Neuronal stem cell (in vitro differentiated cells): ENCODE measurements around the gene EPB41L4B.
A peak's percentile ranks its signal among the peaks of the same experiment; 100 is the strongest.

Experiments
- DNase-seq: peaks from one replicate; pipeline ENCODE4 v3.0.0-alpha.2; 2013; ENCODE audit warnings: low spot score
- H2AFZ ChIP-seq: one replicate; pipeline ENCODE4 v1.6.1; 2013; ENCODE audit warnings: mild to moderate bottlenecking, low read length, inconsistent platforms
- H2AK5ac ChIP-seq: 2 replicates; pipeline ENCODE4 v1.6.1; 2013; ENCODE audit warnings: low read depth, mild to moderate bottlenecking, inconsistent platforms, low read length, moderate library complexity, mixed read lengths
- H2BK120ac ChIP-seq: 2 replicates; pipeline ENCODE4 v1.6.1; 2013; ENCODE audit warnings: low read depth, mild to moderate bottlenecking, inconsistent platforms, low read length, moderate library complexity, mixed read lengths
- H2BK12ac ChIP-seq: one replicate; pipeline ENCODE4 v1.6.1; 2013; ENCODE audit warnings: low read length, inconsistent platforms
- H2BK15ac ChIP-seq: 2 replicates; pipeline ENCODE4 v1.6.1; 2013; ENCODE audit warnings: mild to moderate bottlenecking, low read length, inconsistent platforms, mixed read lengths
- H2BK5ac ChIP-seq: one replicate; pipeline ENCODE4 v1.6.1; 2013; ENCODE audit warnings: inconsistent platforms, mild to moderate bottlenecking, low read length, moderate library complexity
- H3K14ac ChIP-seq: one replicate; pipeline ENCODE4 v1.6.1; 2013; ENCODE audit warnings: low read length, inconsistent platforms
- H3K18ac ChIP-seq: 2 replicates; pipeline ENCODE4 v1.6.1; 2013; ENCODE audit warnings: low read length, inconsistent platforms
- H3K23ac ChIP-seq: 2 replicates; pipeline ENCODE4 v1.6.1; 2013; ENCODE audit warnings: low read depth, mild to moderate bottlenecking, mixed read lengths, low read length, inconsistent platforms; ENCODE audit not compliant: poor library complexity
- H3K27ac ChIP-seq: replicated peaks from 3 replicates; pipeline ENCODE4 v1.5.1; 2013; ENCODE audit warnings: low read length, inconsistent platforms
- H3K27me3 ChIP-seq, 3 experiments: 2 replicates each; pipeline ENCODE4 v1.6.1; 2013; ENCODE audit warnings: low read length in 3 of 3, mild to moderate bottlenecking in 2 of 3, inconsistent platforms in 1 of 3, low read depth in 1 of 3, mixed read lengths in 1 of 3, moderate library complexity in 1 of 3; ENCODE audit not compliant: control insufficient read depth in 3 of 3, insufficient read depth in 3 of 3
- H3K36me3 ChIP-seq, 2 donors: replicated peaks in 1 of 2; 2 replicates each; pipeline ENCODE4 v1.6.1; 2013; ENCODE audit warnings: low read length in 2 of 2; ENCODE audit not compliant: control insufficient read depth in 2 of 2, insufficient read depth in 2 of 2
- H3K4ac ChIP-seq: 2 replicates; pipeline ENCODE4 v1.6.1; 2013; ENCODE audit warnings: inconsistent platforms, mild to moderate bottlenecking, low read length, moderate library complexity
- H3K4me1 ChIP-seq, 2 donors: 1 replicate in 1 of 2; 2 replicates in 1 of 2; pipeline ENCODE4 v1.6.1; 2013; ENCODE audit warnings: low read length in 2 of 2, low read depth in 1 of 2; ENCODE audit not compliant: control insufficient read depth in 2 of 2, insufficient read depth in 1 of 2
- H3K4me2 ChIP-seq: one replicate; pipeline ENCODE4 v1.6.1; 2013; ENCODE audit warnings: mild to moderate bottlenecking, low read length, inconsistent platforms; ENCODE audit not compliant: insufficient read depth, poor library complexity, severe bottlenecking
- H3K4me3 ChIP-seq, 2 donors: 2 replicates each; pipeline ENCODE4 v1.5.1; 2013; ENCODE audit warnings: low read length in 2 of 2, mild to moderate bottlenecking in 2 of 2, inconsistent platforms in 1 of 2, moderate library complexity in 1 of 2
- H3K79me1 ChIP-seq: one replicate; pipeline ENCODE4 v1.6.1; 2013; ENCODE audit warnings: low read depth, mild to moderate bottlenecking, inconsistent platforms, low read length, moderate library complexity
- H3K9ac ChIP-seq: one replicate; pipeline ENCODE4 v1.6.1; 2013; ENCODE audit warnings: mild to moderate bottlenecking, low read depth, low read length, inconsistent platforms; ENCODE audit not compliant: poor library complexity
- H3K9me3 ChIP-seq, 2 donors: replicated peaks in 1 of 2; 2 replicates each; pipeline versions ENCODE3 to v1.6.1; 2013; ENCODE audit warnings: low read length in 2 of 2, mild to moderate bottlenecking in 2 of 2, inconsistent platforms in 1 of 2, low read depth in 1 of 2, mixed read lengths in 1 of 2, moderate library complexity in 1 of 2; ENCODE audit not compliant: control insufficient read depth in 2 of 2, insufficient read depth in 1 of 2
- H4K8ac ChIP-seq: one replicate; pipeline ENCODE4 v1.6.1; 2013; ENCODE audit warnings: low read depth, mild to moderate bottlenecking, inconsistent platforms, low read length, moderate library complexity
- H4K91ac ChIP-seq: one replicate; pipeline ENCODE4 v1.6.1; 2013; ENCODE audit warnings: low read length, low read depth, mild to moderate bottlenecking, inconsistent platforms; ENCODE audit not compliant: poor library complexity
- WGBS, 2 donors: extraction: QIAGEN DNeasy Blood & Tissue Kit; methylation state at CpG; one replicate each; pipeline ENCODE4 v1.1.7; 2013; ENCODE audit warnings: missing lambda C conversion rate in 2 of 2, mixed read lengths in 1 of 2; ENCODE audit not compliant: insufficient read length in 2 of 2, insufficient replicate concordance in 1 of 2; ENCODE audit errors: extremely low coverage in 2 of 2; 5-methylcytosine and 5-hydroxymethylcytosine counted together

The EPB41L4B gene

DNA sequence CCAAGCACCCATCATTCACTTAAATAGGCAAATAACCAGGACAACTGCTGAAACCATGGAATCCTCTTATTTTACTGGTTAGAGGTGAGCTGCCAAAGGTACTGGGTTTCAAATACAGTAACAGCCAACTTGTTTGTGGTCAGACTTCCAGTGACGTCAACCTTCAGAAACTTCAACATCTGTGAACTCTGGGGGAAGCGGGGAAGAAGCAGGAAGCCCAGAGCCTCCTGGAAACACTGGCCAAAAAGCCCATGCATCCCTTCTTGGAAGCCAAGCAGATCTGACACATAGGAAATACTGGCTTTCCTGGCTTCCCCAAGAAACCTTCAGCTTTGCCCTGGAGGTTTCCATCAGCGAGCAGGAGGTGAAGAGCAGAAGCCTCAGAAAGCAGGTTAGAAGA, 148.9 kb downstream of the EPB41L4B start:
- H3K36me3 ChIP-seq, result no peaks in the 10 kb centered on the region

DNA sequence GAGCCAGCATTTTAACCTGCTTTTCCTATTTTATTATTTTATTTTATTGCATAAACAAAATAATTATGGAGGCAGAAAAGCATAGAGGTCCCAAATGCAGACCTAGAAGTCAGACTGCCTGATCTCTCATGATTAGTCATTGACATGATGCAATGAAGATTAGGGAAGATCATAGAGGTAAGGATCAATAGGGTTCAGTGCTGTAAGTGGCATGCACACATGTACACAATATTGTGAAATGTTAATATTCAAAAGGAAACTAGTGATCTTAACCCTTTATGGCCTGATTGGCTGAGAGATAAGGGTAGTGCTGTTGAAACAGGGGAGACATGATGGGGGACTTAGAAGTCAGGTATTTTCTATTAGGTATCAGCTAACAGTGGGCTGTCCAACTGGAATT, 152.7 kb downstream of the EPB41L4B start:
- H2AK5ac ChIP-seq, result no peak overlapping the region
- H3K4me3 ChIP-seq, result no peak overlapping the region
- no peaks in the 10 kb centered on the region for H3K79me1 ChIP-seq
- peaks cover 5 to 16% of the 10 kb centered on the region in 2 donors for H3K9me3 ChIP-seq
- H3K18ac ChIP-seq, result no peak overlapping the region
- DNase-seq, result no peak
- no peak overlapping the region for H2BK5ac ChIP-seq
- peaks cover 6 to 13% of the 10 kb centered on the region in 2 donors for H3K4me1 ChIP-seq
- no peak overlapping the region for H4K91ac ChIP-seq
- H3K23ac ChIP-seq, result no peak overlapping the region
- no peak overlapping the region for H2BK15ac ChIP-seq
- H3K4ac ChIP-seq, result no peak overlapping the region
- H3K27ac ChIP-seq, result no peak overlapping the region
- H2BK120ac ChIP-seq, result no peak overlapping the region
- no peak overlapping the region for H3K14ac ChIP-seq
- H3K4me2 ChIP-seq, result no peak overlapping the region
- H2BK12ac ChIP-seq, result no peak overlapping the region
- peaks cover 0 to 82% (median 12%) of the 10 kb centered on the region in 3 experiments for H3K27me3 ChIP-seq
- H4K8ac ChIP-seq, result no peak overlapping the region
- no peaks in the 10 kb centered on the region for H3K36me3 ChIP-seq
- no peak overlapping the region for H3K9ac ChIP-seq
- H2AFZ ChIP-seq, result no peak overlapping the region

More for the DNA sequence above, 148.9 kb downstream of the EPB41L4B start:
- H3K4ac ChIP-seq, result no peak overlapping the region
- no peak overlapping the region for H2BK5ac ChIP-seq
- H3K27ac ChIP-seq, result no peak overlapping the region
- no peak overlapping the region for H2BK120ac ChIP-seq
- DNase-seq, result no peak
- H2BK15ac ChIP-seq, result no peak overlapping the region
- no peak overlapping the region for H2AK5ac ChIP-seq
- H2AFZ ChIP-seq, result no peak overlapping the region
- WGBS, 2 donors, result no CpG with 5 or more reads among the region's 3 CpGs
- no peak overlapping the region for H3K4me3 ChIP-seq
- H2BK12ac ChIP-seq, result no peak overlapping the region
- H4K91ac ChIP-seq, result no peak overlapping the region
- peaks cover 0 to 2% of the 10 kb centered on the region in 2 donors for H3K9me3 ChIP-seq
- H3K4me2 ChIP-seq, result no peak overlapping the region
- H3K18ac ChIP-seq, result no peak overlapping the region
- no peak overlapping the region for H3K23ac ChIP-seq
- no peak overlapping the region for H3K14ac ChIP-seq
- H3K79me1 ChIP-seq, result no peaks in the 10 kb centered on the region
- peaks cover 0 to 91% (median 8%) of the 10 kb centered on the region in 3 experiments for H3K27me3 ChIP-seq
- peaks cover 0 to 2% of the 10 kb centered on the region in 2 donors for H3K4me1 ChIP-seq
- H4K8ac ChIP-seq, result no peak overlapping the region
- H3K9ac ChIP-seq, result no peak overlapping the region

DNA sequence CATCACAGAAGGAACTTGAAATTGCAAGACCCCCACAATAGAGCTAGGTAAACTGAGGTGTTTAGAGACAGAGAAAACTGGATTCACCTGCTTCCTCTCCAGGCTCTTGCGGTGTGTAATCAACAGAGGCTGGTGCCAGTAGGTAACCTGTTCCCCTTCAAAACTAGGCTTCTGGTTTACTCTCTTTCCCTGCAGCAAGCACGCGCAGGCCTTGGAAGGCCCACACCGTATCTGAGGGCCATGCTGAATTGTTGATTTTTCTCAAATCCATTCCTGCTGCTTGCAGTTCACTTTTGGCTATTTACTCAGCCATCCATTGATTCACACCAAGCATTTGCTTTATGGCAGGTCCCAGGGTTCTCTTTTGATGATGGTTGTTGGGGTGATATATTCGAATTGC, 153.1 kb downstream of the EPB41L4B start:
- Histone ChIP-seq H2AK5ac (no peak overlapping the region), H3K4me3 (no peak overlapping the region), H2BK120ac (no peak overlapping the region), H3K27me3 (peaks cover 0 to 82% (median 12%) of the 10 kb centered on the region in 3 experiments), H3K4me1 (peaks cover 6 to 13% of the 10 kb centered on the region in 2 donors), H3K27ac (no peak overlapping the region), H2AFZ (no peak overlapping the region), H3K4me2 (no peak overlapping the region), H3K23ac (no peak overlapping the region), H3K4ac (no peak overlapping the region), H3K79me1 (no peaks in the 10 kb centered on the region), H4K8ac (no peak overlapping the region), H3K9ac (no peak overlapping the region), H2BK15ac (no peak overlapping the region), H2BK12ac (no peak overlapping the region), H2BK5ac (no peak overlapping the region), H3K36me3 (no peaks in the 10 kb centered on the region), H4K91ac (no peak overlapping the region), H3K14ac (no peak overlapping the region), H3K18ac (no peak overlapping the region), H3K9me3 (peaks cover 5 to 20% of the 10 kb centered on the region in 2 donors)
- DNase-seq, result no peak
- no CpG with 5 or more reads among the region's 5 CpGs for whole genome bisulfite sequencing, 2 donors

DNA sequence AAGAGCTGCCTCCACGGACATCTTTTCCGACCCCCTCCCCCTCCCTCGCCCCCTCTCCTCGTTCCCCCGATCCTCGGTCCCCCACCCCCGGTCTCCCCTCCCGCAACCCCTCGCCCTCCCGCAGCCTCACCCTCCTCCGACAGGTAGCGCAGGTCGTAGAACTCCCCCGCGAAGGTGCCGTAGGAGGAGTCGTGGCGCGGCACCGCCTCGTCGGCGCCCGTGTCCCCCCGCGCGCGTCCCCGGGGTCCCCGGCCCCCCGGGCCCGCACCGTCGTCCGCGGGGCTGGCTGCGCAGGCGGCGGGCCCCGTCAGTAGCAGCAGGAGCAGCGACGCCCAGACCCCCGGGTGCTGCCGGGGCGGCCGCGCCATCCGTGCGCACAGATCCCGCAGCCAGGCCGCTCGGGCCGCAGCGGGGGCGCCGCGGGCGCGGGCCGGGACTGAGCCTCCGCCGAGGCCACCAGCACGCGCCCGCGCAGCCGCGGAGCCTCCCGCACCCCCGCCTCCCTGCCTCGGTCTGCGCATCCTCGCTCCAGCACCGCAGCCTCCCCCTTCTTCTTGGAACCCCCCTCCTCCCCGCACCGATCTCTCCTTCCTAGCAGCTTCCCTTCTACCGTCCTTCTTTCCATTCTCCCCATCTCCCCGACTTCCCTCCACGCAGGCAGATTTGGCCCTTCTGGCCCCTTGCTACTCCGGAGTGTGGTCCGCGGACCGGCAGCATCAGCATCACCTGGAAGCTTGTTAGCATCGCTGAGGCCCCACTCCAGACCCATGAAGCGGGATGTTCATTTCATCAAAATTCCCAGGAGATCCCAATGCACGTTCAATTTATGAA, 153.9 kb downstream of the EPB41L4B start, which contains the start of gene FRRS1L:
Gene FRRS1L, minus strand, starts transcription at position 479 of the 831 bp plus-strand sequence. Its CDS starts 111 bp downstream, at position 368.
- WGBS, 2 donors, result no CpG with 5 or more reads among the region's 86 CpGs
- Histone ChIP-seq H2AK5ac (peak within 1 kb of the TSS; percentile 27), H3K4me1 (peaks cover 6 to 13% of the 10 kb centered on the region in 2 donors), H3K4ac (no peak within 1 kb of the TSS), H4K8ac (no peak within 1 kb of the TSS), H2AFZ (peak within 1 kb of the TSS; percentile 55), H2BK12ac (no peak within 1 kb of the TSS), H3K36me3 (no peaks in the 10 kb centered on the region), H3K14ac (no peak within 1 kb of the TSS), H3K4me3 (peak within 1 kb of the TSS; percentile 34 to 80), H3K18ac (peak within 1 kb of the TSS; percentile 91), H3K4me2 (peak within 1 kb of the TSS; percentile 89), H3K9me3 (peaks cover 5 to 20% of the 10 kb centered on the region in 2 donors), H2BK120ac (peak within 1 kb of the TSS; percentile 38), H3K9ac (peak within 1 kb of the TSS; percentile 73), H3K79me1 (no peaks in the 10 kb centered on the region), H3K27ac (no peak within 1 kb of the TSS), H3K23ac (no peak within 1 kb of the TSS), H3K27me3 (peaks cover 0 to 82% (median 12%) of the 10 kb centered on the region in 3 experiments), H4K91ac (no peak within 1 kb of the TSS), H2BK15ac (peak within 1 kb of the TSS; percentile 64), H2BK5ac (no peak within 1 kb of the TSS)
- peak; percentile 35 for DNase-seq
